Sigmoid colon (tissue), 4 donors: Measurements from ENCODE around the gene APOOL.

Experiments used
- POLR2A ChIP-seq, 2 donors: fragments of 450-650 bp; IDR thresholded peaks; one replicate each; pipeline ENCODE4 v1.6.1; 2016; ENCODE audit warnings: antibody characterized with exemption in 2 of 2, mild to moderate bottlenecking in 2 of 2, moderate library complexity in 2 of 2
- POLR2AphosphoS5 ChIP-seq, 4 donors: sonication (generic); formaldehyde crosslinking; IDR thresholded peaks; one replicate each; pipeline ENCODE4 v1.6.1; 2017; ENCODE audit warnings: antibody characterized with exemption in 4 of 4
- TF ChIP-seq, protein P1 (sequence below), 4 experiments: fragments of 450-650 bp in 3 of 4; fragments of 200-600 bp in 1 of 4; IDR thresholded peaks; one replicate each; pipeline ENCODE4 v1.5.1; 2016 to 2019; ENCODE audit warnings: antibody characterized with exemption in 4 of 4, mild to moderate bottlenecking in 3 of 4, moderate library complexity in 2 of 4

DNA sequence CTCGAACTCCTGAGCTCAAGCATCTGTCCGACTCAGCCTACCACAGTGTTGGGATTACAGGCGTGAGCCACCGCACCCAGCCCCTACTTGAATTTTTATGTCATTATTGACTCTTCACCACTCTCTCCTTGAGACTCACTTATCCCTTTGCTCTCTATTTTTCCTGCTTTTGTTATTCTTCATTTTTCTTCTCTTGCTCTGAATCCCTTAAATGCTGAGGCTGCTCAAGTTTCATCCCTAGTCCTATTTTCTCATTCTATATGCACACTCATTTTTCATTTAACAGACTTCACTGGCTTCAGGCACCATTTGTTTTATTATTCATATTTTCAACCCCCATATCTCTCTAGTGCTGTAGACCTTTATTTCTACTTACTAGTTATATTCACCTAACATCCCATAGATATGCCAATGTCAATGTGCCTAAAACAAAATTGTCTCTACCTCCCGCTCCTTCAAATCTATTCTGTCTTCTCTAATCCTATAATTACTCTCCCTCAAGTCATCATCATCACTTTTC lies 85.7 kb downstream of the APOOL start:
- no peak for TF ChIP-seq POLR2AphosphoS5 (IDR thresholded peaks at IDR 0.05)
- TF ChIP-seq, protein P1, sequence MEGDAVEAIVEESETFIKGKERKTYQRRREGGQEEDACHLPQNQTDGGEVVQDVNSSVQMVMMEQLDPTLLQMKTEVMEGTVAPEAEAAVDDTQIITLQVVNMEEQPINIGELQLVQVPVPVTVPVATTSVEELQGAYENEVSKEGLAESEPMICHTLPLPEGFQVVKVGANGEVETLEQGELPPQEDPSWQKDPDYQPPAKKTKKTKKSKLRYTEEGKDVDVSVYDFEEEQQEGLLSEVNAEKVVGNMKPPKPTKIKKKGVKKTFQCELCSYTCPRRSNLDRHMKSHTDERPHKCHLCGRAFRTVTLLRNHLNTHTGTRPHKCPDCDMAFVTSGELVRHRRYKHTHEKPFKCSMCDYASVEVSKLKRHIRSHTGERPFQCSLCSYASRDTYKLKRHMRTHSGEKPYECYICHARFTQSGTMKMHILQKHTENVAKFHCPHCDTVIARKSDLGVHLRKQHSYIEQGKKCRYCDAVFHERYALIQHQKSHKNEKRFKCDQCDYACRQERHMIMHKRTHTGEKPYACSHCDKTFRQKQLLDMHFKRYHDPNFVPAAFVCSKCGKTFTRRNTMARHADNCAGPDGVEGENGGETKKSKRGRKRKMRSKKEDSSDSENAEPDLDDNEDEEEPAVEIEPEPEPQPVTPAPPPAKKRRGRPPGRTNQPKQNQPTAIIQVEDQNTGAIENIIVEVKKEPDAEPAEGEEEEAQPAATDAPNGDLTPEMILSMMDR (IDR thresholded peaks at IDR 0.05), result no peak
- no peak for TF ChIP-seq POLR2A (IDR thresholded peaks at IDR 0.05)
